Activated CD4-positive, alpha-beta T cell treated with anti-CD3 and anti-CD28 coated beads, Interleukin-2, Interleukin-4, amounts not matched to agents 100 ng/mL and 50 ng/mL, durations not matched to agents 16 hours and 8 hours (primary cell): ENCODE data around the gene WDR45B.
A peak's percentile ranks its signal among the peaks of the same experiment; 100 is the strongest.

Experiments
- DNase-seq: peaks from one replicate; pipeline ENCODE4 v3.0.0-alpha.2; 2020; ENCODE audit warnings: low spot score

The WDR45B gene

DNA sequence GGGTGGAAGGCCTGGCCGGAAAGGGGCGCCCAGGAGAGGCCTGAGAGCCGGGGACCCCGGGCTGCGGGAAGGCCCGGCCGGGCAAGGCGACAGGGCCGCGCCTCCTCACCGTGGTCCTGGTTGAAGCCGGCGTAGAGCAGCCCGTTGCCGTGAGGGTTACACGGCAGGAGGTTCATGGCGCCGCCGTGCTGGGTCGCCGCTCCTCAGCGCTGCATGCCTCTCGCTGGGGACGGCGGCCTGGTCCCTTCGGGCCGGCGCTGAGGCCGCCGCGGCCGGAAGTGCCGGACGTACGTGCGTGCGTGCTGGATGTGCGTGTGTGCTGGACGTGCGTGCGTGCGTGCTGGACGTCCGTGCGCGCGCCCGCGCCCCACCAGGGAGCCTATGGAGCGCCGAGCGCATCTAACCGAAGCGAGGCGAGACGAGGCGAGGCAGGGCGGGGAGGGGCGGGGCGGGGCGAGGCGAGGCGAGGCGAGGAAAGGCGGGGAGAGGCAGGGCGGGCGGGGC, at the start of gene WDR45B:
WDR45B (minus strand) TSS at position 280 of the 504 bp plus-strand sequence; CDS start at position 176, 104 bp downstream.
- peak; percentile 89 for DNase-seq

DNA sequence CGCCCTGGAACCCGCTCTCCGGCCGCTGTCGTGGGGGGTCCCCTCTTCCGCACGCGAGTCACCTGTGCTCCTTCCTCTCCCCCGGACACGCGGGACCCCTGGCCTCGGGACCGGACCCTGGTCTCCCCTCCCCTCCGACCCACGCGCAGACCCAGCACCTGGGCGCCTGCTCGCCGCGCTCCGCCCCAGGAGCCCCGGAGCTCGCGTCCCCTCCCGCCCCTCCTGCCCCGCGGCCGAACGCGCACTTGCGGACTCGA, 49.5 kb upstream of the WDR45B start:
- no peak for DNase-seq

DNA sequence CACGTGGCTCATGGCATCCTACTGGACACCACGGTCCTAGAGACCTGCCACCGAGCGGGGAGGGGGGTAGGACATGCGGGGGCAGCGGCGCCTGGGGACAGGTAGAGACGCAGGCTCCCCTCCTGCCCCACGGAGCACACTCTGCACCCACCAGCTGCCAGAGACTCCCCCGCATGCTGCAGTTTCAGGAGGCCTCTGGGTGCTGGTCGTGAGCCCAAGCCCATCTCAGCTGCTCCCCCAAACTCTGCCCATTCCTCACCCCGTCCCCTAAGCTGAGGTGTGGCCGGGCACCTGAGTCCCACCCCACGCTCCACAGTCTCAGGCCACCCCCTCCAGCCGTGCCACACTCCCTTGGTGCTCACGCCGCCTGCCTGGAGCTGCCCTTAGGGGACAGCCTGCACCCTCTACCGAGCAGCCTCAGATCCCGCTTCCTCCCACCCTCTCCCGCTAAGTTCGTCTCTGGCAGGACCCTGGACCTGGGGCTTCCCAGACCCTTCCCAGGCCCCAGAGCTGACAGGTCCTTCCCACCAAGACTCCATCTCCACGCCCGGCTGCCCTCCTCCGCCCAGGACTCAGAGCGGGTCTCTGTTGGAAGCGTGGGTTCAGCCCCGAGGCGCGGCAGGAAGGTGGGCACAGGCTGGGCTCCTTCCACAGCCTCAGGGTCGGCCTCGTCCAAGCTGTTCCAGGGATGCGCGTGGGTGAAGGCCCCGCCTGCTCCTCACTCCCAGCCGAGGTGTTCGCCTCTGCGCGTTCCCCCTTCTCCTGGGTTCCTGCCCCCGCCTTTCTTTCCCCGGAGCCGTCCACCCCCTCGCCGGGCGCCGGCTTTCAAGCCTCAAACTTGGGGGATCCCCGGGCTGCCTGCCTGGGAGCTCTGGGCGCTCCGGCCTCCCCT, 48.9 kb upstream of the WDR45B start:
- no peak for DNase-seq

DNA sequence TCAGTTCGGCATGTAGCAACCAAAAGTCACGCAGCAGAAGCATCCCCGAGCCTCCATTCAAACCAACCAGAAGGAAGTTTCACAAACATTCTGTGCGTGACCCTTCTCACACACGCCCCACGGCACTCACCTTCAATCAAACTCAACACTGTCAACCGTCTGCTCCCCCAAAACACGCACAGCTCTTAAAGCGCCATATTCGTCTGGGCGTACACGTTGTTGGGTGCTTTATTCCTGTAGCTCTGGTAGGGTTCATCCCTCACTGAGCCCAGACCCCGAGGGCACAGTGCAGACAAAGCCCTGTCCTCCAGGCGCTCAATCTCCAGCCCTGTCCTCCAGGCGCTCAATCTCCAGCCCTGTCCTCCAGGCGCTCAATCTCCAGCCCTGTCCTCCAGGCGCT, 48.0 kb upstream of the WDR45B start:
- no peak for DNase-seq

DNA sequence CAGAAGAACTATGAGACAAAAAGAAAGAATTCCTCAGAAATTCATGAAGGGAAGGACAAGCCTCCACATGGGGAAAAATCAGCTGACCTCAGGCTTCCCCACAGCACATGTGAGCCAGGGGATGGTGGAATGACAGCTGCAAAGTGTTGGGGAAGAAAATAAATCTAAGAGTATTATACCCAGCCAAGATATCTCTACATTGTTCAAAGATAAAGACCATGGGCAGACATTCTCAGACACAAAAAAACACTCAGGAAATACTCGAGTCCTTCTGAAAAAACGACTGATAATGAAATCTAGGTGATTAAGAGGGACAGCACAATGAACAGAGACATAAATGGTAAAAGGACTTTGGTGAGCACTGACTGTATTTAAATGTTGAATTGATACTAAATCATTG, 46.4 kb upstream of the WDR45B start:
- no peak for DNase-seq

DNA sequence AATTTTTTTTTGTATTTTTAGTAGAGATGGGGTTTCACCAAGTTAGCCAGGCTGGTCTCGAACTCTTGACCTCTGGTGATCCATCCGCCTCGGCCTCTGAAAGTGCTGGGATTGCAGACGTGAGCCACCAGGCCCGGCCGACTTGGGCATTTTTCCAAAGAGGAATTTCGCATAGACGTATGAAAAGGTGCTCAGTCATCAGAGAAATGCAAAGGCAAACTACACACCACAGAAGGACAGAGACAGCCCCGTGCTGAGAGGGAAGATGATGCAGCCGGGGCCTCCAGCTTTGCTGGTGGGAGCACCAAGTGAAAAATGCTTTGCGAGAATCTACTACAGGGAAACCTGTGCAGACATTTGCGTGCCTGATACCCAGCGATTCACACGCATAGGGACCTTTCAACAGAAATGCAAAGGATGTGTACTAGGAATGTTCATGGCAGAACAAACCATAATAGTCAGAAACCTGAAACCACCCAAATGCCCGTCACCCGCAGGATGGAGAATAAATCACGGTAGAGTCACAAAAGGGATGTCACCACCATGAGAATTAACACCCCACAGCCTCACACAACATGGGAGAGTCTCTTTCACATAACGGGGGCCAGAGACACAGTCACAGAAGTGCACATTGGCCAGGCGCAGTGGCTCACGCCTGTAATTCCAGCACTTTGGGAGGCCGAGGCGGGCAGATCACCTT, 45.1 kb upstream of the WDR45B start:
- DNase-seq: no peak

DNA sequence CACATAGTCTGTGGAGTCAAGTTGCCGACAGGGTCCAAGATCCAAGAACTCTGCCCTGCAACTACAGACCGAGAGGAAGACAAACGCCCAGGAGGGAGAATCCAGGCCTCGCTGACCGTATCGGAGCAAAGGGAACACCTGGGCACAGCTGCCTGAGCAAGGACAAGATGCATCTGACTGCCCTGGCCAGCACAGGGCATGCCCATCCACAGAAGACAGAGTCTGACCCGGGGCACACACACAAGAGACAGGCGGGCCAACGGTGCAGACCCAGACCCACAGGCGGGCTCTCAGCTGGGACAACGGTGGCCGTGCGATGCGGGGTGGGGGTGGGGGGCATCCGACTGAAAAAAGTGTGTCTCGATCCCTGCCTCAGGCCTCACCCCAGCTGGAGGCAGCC, 44.0 kb upstream of the WDR45B start:
- DNase-seq: no peak

DNA sequence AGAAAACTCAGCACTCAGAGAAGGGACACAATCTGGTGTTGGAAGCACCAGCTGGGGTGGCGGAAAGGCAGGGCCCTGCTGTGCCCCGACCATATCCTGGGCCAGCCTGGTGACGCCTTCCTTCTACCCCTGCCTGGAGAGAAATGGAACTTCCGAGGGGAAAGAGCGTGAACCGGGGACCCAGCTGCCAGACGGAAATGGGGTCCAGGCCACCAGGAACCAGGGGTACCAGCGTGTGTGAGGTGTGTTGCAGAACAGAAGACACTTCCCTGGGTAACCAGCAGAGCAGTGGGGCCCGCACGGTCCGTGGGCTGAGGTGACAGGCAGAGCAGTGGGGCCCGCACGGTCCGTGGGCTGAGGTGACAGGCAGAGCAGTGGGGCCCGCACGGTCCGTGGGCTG, 43.5 kb upstream of the WDR45B start:
- no peak for DNase-seq

DNA sequence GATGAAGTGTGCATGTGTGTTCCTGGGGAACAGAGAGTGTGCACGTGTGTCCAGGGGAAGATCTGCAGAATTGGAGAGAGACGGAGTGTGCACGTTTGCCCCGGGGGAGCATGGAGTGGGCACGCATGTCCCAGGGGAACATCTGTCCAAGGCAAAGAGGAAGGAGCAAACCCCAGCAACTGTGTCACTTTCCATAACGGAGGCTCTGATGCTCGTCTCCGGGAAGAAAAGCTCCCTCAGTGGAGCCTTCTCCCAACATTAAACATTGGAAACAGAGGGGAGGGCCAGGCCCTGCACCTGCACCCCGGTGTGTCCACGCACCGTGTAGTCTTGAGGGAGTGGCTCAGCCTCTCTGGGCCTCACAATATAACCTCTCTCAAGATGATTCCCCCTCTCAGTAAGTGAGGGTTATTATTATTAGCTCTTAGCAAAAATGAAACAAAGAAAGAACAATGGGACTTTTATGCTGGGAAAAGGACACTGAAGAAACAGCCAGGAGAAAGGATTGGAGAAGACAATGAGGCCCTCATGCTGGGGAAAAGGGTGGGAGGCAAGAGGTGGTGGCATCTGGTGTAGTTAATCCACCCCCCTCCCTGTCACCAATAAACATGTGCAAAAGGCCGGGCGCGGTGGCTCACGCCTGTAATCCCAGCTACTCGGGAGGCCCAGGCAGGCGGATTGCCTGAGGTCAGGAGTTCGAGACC, 42.7 kb upstream of the WDR45B start:
- DNase-seq: no peak

DNA sequence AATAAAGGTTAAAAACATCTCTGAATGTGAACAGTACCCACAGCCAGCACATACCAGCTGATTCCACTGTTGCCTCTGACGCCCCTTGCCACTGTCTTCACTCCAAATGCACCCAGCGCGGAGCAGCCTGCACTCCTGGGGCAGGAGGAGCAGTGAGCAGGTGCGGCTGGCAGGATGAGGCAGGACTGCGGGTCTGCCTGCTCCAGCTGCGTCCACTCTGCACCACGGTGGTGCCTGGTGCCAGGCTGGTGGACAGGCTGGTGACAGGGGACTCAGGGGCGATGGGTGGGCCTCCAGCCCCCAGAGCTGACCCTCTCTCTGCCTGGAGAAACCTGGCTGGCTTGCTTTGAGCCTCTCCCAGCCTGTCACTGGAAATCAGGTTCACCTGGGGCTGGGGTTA, 40.8 kb upstream of the WDR45B start:
- DNase-seq: no peak

DNA sequence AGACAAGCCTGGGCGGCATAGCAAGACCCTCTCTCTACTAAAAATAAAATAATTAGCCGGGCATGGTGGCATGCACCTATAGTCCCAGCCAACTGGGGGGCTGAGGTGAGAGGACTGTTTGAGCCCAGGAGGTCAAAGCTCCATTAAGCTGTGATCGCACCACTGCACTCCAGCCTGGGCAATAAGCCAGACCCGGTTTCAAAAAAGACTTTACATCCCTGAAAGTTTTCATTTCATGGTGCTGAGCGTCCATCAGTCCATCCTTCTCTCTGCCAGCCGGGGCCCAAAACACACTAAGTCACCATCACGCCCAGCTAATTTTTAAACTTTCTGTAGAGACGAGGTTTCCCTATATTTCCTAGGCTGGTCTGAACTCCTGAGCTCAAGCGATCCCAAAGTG, 39.6 kb upstream of the WDR45B start:
- no peak for DNase-seq

DNA sequence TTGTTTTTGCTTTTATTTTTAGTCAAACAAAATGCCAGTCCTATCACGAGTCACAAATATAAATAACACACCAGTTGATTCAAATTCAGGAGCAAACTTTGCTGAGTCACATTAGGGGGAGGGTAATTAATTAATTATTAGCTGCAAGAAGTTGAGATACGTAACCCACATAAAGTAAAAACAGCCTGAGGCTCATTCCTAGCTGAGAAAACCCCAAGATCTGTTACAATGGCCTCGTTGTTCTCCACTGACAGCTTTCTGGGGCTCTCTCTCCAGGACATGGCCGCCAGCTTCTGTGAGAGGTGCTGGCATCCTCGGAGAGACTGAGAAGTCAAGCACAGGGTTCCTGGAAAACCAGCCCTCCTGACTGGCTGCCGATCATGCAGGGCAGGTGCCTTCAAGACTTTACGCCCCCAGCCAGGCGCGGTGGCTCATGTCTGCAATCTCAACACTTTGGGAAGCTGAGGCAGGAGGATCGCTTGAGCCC, 39.2 kb upstream of the WDR45B start:
- no peak for DNase-seq

DNA sequence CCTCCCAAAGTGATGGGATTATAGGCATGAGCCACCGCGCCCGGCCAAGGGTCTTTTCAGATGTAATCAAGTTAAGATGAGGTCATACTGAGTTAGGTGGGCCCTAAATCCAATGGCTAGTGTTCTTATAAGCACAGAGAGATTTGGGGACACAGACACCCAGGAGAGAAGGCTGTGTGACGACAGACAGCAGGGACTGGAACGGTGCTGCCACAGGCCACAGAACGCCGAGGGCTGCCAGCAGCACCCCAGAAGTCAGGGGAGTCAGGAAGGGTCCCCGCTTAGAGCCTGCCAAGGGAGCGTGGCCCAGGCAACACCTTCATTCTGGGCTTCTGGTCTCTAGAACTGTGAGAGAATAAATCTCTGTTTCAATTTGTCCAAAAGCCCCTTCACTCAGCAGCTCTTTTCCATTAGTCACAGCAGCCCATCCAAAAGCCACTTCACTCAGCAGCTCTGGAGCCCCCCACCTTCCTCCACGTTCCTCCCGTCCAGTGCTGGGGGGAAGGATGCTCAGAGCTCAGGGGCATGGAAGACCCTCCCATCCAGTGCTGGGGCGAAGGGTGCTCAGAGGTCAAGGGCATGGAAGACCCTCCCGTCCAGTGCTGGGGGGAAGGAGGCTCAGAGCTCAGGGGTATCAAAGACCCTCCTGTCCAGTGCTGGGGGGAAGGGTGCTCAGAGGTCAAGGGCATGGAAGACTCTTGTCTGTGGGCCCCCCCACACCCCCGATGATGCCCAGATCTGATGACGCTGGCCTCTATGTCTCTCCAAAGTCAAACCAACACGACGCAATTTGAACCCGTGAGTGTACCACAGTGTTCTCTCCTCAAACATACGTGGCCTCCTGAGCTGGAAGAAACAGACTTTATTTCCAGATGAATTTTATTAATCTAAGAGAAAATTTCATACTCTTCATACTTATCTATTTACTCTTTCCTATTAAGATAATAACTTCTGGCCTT, 38.4 kb upstream of the WDR45B start:
- DNase-seq: no peak

DNA sequence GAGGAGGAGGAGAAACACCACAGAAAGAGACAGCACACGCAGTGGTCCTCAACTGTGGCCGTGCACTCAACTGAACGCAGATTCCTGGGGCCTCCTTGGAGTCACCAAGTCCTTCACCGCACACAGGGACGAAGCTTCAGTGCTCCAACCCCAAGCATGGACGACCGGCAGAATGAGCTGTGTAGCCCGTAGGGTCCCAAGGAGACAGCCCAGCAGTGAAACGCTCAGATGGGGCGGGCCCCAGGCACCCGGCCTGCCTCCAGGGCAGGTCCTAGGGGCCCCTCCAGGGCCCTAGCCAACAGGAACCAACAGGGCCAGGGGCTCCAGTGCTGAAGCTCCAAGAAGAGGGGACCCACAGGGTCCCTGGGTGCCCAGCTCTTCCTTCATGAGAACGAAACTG, 37.0 kb upstream of the WDR45B start:
- DNase-seq: no peak

DNA sequence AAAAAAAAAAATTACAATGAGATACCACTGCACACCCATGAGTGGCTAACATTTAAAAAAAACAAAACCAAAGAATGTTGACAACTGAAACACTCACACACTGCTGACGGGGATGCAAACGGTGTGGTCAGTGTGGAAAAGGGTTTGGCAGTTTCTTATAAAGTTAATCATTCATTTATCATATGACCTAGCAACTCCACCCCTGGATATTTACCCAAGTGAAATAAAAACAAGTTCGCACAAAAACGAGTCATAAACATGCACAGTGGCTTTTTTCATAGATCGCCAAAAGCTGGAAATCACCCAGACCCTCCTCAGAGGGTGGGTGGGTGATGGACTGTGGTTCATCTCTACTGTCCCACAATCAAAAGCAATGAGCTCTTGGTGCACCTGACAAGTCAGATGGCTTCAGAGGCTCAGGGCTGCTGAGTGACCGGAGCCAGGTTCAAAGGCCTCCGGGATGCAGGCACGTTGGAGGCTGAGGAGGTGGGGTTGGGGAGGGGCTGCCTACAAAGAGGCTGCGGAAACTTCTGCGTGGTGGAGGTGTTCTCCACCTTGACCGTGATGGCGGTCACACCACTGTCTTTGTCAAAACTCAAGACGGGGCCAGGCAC, 36.1 kb upstream of the WDR45B start:
- no peak for DNase-seq

DNA sequence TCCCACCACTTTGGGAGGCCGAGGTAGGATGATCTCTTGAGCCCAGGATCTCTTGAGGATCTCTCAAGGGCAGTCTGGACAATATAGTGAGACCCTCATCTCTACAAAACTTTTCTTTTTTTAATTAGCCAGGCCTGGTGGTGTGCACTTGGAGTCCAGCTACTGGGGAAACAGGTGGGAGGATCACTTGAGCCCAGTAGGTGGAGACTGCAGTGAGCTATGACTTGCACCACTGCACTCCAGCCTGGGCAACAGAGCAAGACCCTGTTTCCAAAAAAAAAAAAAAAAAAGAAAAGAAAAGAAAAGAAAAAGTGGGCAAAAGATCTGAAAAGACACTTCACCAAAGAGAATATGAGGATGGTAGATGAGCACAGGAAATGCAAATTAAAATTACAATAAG, 35.3 kb upstream of the WDR45B start:
- no peak for DNase-seq

DNA sequence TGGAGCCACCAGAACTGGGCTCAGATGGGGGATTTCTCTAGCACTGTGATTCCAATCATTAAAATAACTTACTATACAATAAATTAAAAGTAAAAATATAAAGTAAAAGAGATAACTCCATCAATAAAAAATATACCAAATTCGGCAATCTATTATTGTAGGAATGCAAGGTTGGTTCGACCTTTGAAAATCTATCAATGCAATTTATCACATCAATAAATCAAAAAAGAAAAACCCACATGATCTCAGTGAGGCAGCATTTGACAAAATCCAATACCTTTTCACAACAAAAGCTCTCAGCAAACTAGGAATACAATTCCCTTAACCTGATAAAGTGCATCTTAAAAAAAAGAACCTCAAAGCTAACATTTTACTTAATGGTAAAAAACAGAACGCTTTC, 33.3 kb upstream of the WDR45B start:
- DNase-seq: no peak

DNA sequence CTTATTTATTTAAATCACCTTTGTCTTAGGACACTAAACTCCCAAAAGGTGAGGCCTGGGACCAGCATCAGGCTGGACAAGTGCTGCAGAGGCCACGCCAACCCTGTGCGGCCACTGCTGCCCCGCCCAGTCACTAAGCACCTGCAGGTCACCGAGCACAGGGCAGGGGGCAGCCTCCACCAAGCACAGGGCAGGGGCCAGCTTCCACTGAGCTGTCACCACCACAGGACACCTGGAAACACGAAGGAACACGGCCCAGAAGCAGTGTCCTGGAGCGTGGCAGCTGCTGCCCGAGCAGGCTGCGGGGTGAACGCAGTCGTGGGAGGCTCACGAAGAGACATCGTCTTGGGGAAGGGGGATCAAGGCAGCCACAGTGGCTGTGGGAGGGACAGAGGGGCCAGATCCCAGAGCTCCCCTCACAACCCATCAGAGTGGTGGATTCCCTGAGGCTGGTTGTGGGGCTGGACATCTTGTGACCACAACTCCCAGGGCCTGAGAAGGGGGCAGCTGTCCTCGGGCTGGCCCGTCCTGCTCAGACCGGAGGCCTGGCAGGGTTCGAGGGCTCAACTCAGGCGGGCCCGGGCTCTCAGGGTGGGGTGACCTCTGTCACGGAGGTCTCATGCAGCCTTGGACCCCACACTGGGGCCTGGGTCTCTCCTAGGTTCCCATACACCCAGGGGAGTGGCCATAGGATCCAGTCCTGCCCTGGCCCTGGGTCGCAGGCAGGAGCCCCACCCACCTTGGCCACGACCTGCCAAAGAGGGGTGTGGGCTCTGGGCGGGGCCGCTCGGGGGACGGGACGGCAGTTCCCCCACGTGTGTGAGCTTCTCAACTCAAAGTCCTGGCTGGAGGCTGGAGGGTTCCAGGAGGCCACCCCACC, 31.6 kb upstream of the WDR45B start:
- DNase-seq: no peak

DNA sequence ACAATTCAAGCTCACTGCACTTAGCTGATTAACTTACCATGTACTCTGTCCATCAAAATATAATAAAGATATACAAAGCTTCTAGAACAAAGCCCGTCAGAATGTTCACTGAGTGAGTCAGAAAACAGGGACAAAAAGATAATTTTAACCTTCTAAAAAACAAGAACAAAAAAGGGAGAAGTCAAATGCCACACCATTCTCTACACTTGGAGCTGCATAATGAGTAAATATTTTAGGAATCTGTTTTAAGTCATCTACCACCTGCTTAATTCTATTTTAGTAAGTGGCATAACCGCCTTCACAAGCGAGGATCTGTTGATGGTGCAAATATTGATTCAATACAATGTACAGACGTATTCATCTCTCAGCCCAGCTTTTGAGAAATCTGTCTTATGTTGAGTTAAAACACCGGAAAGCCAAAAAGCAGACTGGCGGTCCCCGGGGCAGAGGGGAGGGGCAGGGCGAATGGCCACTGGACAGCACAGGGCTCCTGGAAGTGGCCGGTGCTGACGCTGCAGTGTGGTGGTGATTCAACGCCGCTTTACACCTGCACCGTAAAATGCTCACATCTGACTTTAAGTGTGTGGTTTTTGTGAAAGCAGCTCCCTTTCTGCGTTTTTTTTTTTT, 30.1 kb upstream of the WDR45B start:
- DNase-seq: no peak
